Adrenal gland (tissue), 5 donors: Measurements from ENCODE around the gene NCK2.

Source experiments
- POLR2A ChIP-seq, 2 donors: fragments of 450-650 bp; IDR thresholded peaks; one replicate each; pipeline ENCODE4 v1.6.1; 2017; ENCODE audit warnings: antibody characterized with exemption in 2 of 2, mild to moderate bottlenecking in 2 of 2, moderate library complexity in 1 of 2
- TF ChIP-seq, protein P1 (sequence below), 6 experiments: fragments of 450-650 bp in 4 of 6; fragments of 200-600 bp in 2 of 6; sonication (generic) in 1 of 6; IDR thresholded peaks; 1 replicate in 5 of 6; 2 replicates in 1 of 6; pipeline versions ENCODE4 v1.5.1 to v1.8.0; 2016 to 2021; ENCODE audit warnings: antibody characterized with exemption in 6 of 6, mild to moderate bottlenecking in 2 of 6, moderate library complexity in 1 of 6
- donor health status: DM: no; HTN: no; CAD: no.

DNA sequence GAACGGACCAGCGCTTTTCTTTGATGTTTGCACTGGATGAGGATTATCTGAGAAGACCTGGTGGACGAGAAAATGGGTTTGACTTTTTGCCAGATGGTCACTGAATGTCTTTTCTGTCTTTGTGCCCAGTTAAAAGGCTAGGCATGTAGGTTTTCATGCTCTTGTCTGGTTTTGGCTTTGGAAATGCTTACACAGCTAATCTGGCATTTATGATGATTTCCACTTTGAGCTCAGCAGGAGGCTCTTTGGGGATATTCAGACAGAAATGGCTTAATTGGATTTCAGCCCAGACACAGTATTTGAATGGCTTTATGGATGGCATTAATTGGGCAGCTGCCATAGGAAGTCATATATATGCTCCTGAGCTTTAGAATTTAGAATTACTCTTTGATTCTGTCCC, 59.6 kb downstream of the NCK2 start:
- TF ChIP-seq, protein P1, sequence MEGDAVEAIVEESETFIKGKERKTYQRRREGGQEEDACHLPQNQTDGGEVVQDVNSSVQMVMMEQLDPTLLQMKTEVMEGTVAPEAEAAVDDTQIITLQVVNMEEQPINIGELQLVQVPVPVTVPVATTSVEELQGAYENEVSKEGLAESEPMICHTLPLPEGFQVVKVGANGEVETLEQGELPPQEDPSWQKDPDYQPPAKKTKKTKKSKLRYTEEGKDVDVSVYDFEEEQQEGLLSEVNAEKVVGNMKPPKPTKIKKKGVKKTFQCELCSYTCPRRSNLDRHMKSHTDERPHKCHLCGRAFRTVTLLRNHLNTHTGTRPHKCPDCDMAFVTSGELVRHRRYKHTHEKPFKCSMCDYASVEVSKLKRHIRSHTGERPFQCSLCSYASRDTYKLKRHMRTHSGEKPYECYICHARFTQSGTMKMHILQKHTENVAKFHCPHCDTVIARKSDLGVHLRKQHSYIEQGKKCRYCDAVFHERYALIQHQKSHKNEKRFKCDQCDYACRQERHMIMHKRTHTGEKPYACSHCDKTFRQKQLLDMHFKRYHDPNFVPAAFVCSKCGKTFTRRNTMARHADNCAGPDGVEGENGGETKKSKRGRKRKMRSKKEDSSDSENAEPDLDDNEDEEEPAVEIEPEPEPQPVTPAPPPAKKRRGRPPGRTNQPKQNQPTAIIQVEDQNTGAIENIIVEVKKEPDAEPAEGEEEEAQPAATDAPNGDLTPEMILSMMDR (IDR thresholded peaks at IDR 0.05), result no peak
- no peak for TF ChIP-seq POLR2A (IDR thresholded peaks at IDR 0.05)
